Stomach (tissue), 4 donors: Measurements from ENCODE around the gene CLSTN2.

ENCODE experiments used
- CTCF ChIP-seq, 7 experiments: fragments of 450-650 bp in 4 of 7; fragments of 200-600 bp in 3 of 7; sonication (generic) in 3 of 7; IDR thresholded peaks; one replicate each; pipeline ENCODE4 v1.5.1; 2016 to 2019; ENCODE audit warnings: antibody characterized with exemption in 7 of 7, control low read depth in 2 of 7, mild to moderate bottlenecking in 1 of 7
- EP300 ChIP-seq: sonication (generic); formaldehyde crosslinking; IDR thresholded peaks from one replicate; pipeline ENCODE4 v1.6.1; 2017; ENCODE audit warnings: antibody characterized with exemption
- POLR2AphosphoS5 ChIP-seq, 3 donors: sonication (generic); formaldehyde crosslinking; IDR thresholded peaks; one replicate each; pipeline ENCODE4 v1.6.1; 2016; ENCODE audit warnings: antibody characterized with exemption in 3 of 3

DNA sequence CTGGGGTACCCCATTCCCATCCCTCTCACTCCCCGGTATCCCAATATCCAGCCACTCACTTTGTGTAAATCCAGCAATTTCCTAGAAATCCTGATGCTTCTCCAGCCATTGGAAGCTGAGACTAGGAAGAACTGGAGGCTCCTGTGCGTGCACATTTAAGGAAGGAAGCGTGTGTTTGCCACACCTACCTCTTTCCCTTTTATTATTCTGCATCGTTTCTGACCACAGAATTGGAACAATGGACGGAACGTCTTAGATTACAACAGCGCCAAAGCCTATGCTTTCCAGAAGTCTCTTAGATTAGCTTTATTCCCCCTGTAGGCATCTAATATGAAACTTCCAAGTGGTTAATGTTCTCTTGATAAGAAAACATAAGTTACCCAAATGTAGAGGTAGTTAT lies 508.1 kb downstream of the CLSTN2 start:
- TF ChIP-seq POLR2AphosphoS5 (IDR thresholded peaks at IDR 0.05), result no peak
- TF ChIP-seq CTCF (IDR thresholded peaks at IDR 0.05), result no peak
- TF ChIP-seq EP300, result no peak
